Brain microvascular endothelial cell (primary cell): ENCODE measurements around the gene ABCD1.

Experiments used
- DNase-seq: peaks from one replicate; pipeline ENCODE4 v3.0.0-alpha.2; 2020
- H3K27ac ChIP-seq: fragments of 250-450 bp; sonication (Bioruptor Pico); 2 replicates; pipeline ENCODE4 v1.5.1; 2020; ENCODE audit warnings: mild to moderate bottlenecking, moderate library complexity
- H3K27me3 ChIP-seq: fragments of 250-450 bp; sonication (Bioruptor Pico); replicated peaks from 2 replicates; pipeline ENCODE4 v1.5.1; 2020; ENCODE audit warnings: mild to moderate bottlenecking
- H3K36me3 ChIP-seq: fragments of 250-450 bp; sonication (Bioruptor Pico); replicated peaks from 2 replicates; pipeline ENCODE4 v1.5.1; 2020; ENCODE audit warnings: mild to moderate bottlenecking
- H3K4me3 ChIP-seq: 2 replicates; pipeline ENCODE4 v1.5.1; 2011; ENCODE audit warnings: low read depth, mild to moderate bottlenecking, control low read depth, low read length, moderate library complexity
- CTCF ChIP-seq: IDR thresholded peaks from 2 replicates; pipeline ENCODE4 v1.5.1; 2011; ENCODE audit warnings: low read depth, mild to moderate bottlenecking, moderate library complexity, low read length, control low read depth, inconsistent platforms; ENCODE audit errors: missing control alignments
- in situ Hi-C: cut with HindIII; loops from 2 replicates; pipeline ENCODE4 v1.10.0; 2017; ENCODE audit warnings: low sequenced_read_pairs, low pct_ligation_motif_present

The ABCD1 gene

GRCh38 chrX:153719238-153719637 lies 5.4 kb upstream of the ABCD1 start:
- no peak overlapping the region for H3K27ac ChIP-seq
- H3K27me3 ChIP-seq: no peaks in the 10 kb centered on the region
- TF ChIP-seq CTCF: no peak
- peaks cover 25% of the 10 kb centered on the region for H3K36me3 ChIP-seq
- H3K4me3 ChIP-seq: no peak overlapping the region
- in situ Hi-C loops: no loop called here
- no peak for DNase-seq

GRCh38 chrX:153719701-153720100 lies 5.0 kb upstream of the ABCD1 start:
- Histone ChIP-seq H3K4me3 (no peak overlapping the region), H3K27me3 (no peaks in the 10 kb centered on the region), H3K36me3 (peaks cover 21% of the 10 kb centered on the region), H3K27ac (no peak overlapping the region)
- in situ Hi-C loops: no loop called here
- no peak for TF ChIP-seq CTCF
- no peak for DNase-seq

- Histone ChIP-seq H3K27ac (peak overlapping the region; percentile 70), H3K4me3 (peak overlapping the region; percentile 65), H3K36me3 (peaks cover 14% of the 10 kb centered on the region), H3K27me3 (no peaks in the 10 kb centered on the region)
- in situ Hi-C loops: no loop called here
- TF ChIP-seq CTCF: no peak
- no peak for DNase-seq
Observed at GRCh38 chrX:153722704-153723350, 1.8 kb upstream of the ABCD1 start.

GRCh38 chrX:153723351-153724251 lies 1.1 kb upstream of the ABCD1 start:
- TF ChIP-seq CTCF: peak; percentile 63
- Histone ChIP-seq H3K4me3 (peak overlapping the region; percentile 65), H3K27ac (peak overlapping the region; percentile 70), H3K36me3 (peaks cover 14% of the 10 kb centered on the region), H3K27me3 (no peaks in the 10 kb centered on the region)
- DNase-seq: peak; percentile 13
- in situ Hi-C loops: no loop called here

- peak overlapping the region; percentile 70 for H3K27ac ChIP-seq
- DNase-seq: no peak
- peak overlapping the region; percentile 43 for H3K4me3 ChIP-seq
- H3K27me3 ChIP-seq: no peaks in the 10 kb centered on the region
- in situ Hi-C loops: no loop called here
- peaks cover 6% of the 10 kb centered on the region for H3K36me3 ChIP-seq
- TF ChIP-seq CTCF: no peak
Observed at GRCh38 chrX:153725039-153725831, 579 bp downstream of the ABCD1 start.
